B cell (primary cell): Measurements from ENCODE around the gene GTPBP6. TPM values are rescaled to one million over a fixed set of nuclear protein-coding genes. Genes with fewer than 3 reads are reported as not detected.

ENCODE experiments used
- ATAC-seq: fragments of 200-7000 bp; cut with Tn5 transposase; one replicate; pipeline ENCODE4 v1.10.0; 2021; ENCODE audit warnings: low read depth, mild to moderate bottlenecking, moderate number of reproducible peaks, moderate library complexity
- CTCF ChIA-PET: fragments of 350-600 bp; sonication (Branson Sonifier 250); formaldehyde crosslinking; loops from one replicate; lab custom pipeline; 2021; ENCODE audit warnings: antibody characterized with exemption, inconsistent platforms; lab: Charles Lee
- POLR2A ChIA-PET: fragments of 350-600 bp; sonication (Branson Sonifier 250); formaldehyde crosslinking; loops from one replicate; lab custom pipeline; 2021; ENCODE audit warnings: antibody characterized with exemption; lab: Charles Lee
- DNase-seq: peaks from one replicate; pipeline ENCODE4 v3.0.0; 2013
- H2AFZ ChIP-seq: 2 replicates; pipeline ENCODE4 v1.6.1; 2012; ENCODE audit warnings: mild to moderate bottlenecking, low read depth, low read length; ENCODE audit not compliant: insufficient read depth, poor library complexity, severe bottlenecking
- H3K27ac ChIP-seq, 2 donors: 1 replicate in 1 of 2; 2 replicates in 1 of 2; pipeline ENCODE4 v1.5.1; 2012 to 2013; ENCODE audit warnings: low read length in 2 of 2, mild to moderate bottlenecking in 2 of 2, moderate library complexity in 1 of 2
- H3K27me3 ChIP-seq, 4 experiments: fragments of 200-600 bp in 1 of 4; sonication (generic) in 1 of 4; replicated peaks in 1 of 4; 1 replicate in 2 of 4; 2 replicates in 2 of 4; pipeline versions ENCODE4 v1.6.1 to v1.7.0; 2013 to 2016; ENCODE audit warnings: low read length in 3 of 4, mild to moderate bottlenecking in 2 of 4, mixed read lengths in 1 of 4, moderate library complexity in 1 of 4; ENCODE audit not compliant: insufficient read depth in 4 of 4, control insufficient read depth in 3 of 4; ENCODE audit errors: control extremely low read depth in 1 of 4
- H3K36me3 ChIP-seq, 2 experiments: replicated peaks in 1 of 2; 1 replicate in 1 of 2; 2 replicates in 1 of 2; pipeline versions ENCODE4 v1.6.1 to v1.7.1; 2013; ENCODE audit warnings: low read length in 1 of 2; ENCODE audit not compliant: insufficient read depth in 2 of 2, control insufficient read depth in 1 of 2; ENCODE audit errors: control extremely low read depth in 1 of 2, extremely low read depth in 1 of 2
- H3K4me1 ChIP-seq, 2 donors: fragments of 200-600 bp in 1 of 2; sonication (generic) in 1 of 2; 1 replicate in 1 of 2; 2 replicates in 1 of 2; pipeline versions ENCODE4 v1.5.1 to v1.6.1; 2013 to 2017; ENCODE audit warnings: low read length in 2 of 2; ENCODE audit not compliant: control insufficient read depth in 2 of 2, insufficient read depth in 2 of 2
- H3K4me2 ChIP-seq: replicated peaks from 2 replicates; pipeline ENCODE3; 2012; ENCODE audit warnings: mild to moderate bottlenecking, low read depth, low read length; ENCODE audit not compliant: poor library complexity, severe bottlenecking
- H3K4me3 ChIP-seq, 5 experiments: fragments of 200-600 bp in 1 of 5; sonication (generic) in 1 of 5; 1 replicate in 3 of 5; 2 replicates in 2 of 5; pipeline versions ENCODE4 v1.5.1 to v1.7.0; 2011 to 2016; ENCODE audit warnings: low read length in 4 of 5, mild to moderate bottlenecking in 4 of 5, low read depth in 2 of 5, control low read depth in 1 of 5, moderate library complexity in 1 of 5; ENCODE audit not compliant: insufficient read depth in 1 of 5; ENCODE audit errors: control extremely low read depth in 1 of 5, extremely low read depth in 1 of 5
- H3K79me2 ChIP-seq: fragments of 200-600 bp; sonication (generic); one replicate; pipeline ENCODE4 v1.6.0; 2016; ENCODE audit warnings: low read length; ENCODE audit not compliant: control insufficient read depth, insufficient read depth
- H3K9ac ChIP-seq: fragments of 200-600 bp; sonication (generic); 2 replicates; pipeline ENCODE4 v1.6.1; 2017; ENCODE audit warnings: mild to moderate bottlenecking, low read length, moderate library complexity
- H3K9me3 ChIP-seq, 3 donors: one replicate each; pipeline versions ENCODE4 v1.6.1 to v1.7.1; 2013; ENCODE audit warnings: low read length in 2 of 3; ENCODE audit not compliant: control insufficient read depth in 2 of 3, insufficient read depth in 1 of 3; ENCODE audit errors: control extremely low read depth in 1 of 3
- H4K20me1 ChIP-seq: 2 replicates; pipeline ENCODE4 v1.6.0; 2012; ENCODE audit warnings: mild to moderate bottlenecking, low read length; ENCODE audit not compliant: insufficient read depth, control insufficient read depth, poor library complexity, severe bottlenecking
- H3K27ac Mint-ChIP-seq: one replicate; pipeline ENCODE4 v1.8.0; 2021; ENCODE audit warnings: mixed read lengths
- H3K27me3 Mint-ChIP-seq: one replicate; pipeline ENCODE4 v1.8.0; 2021; ENCODE audit warnings: mixed read lengths
- H3K4me1 Mint-ChIP-seq: one replicate; pipeline ENCODE4 v1.8.0; 2021; ENCODE audit warnings: mixed read lengths
- H3K4me3 Mint-ChIP-seq: one replicate; pipeline ENCODE4 v1.8.0; 2021; ENCODE audit warnings: mixed read lengths
- H3K9me3 Mint-ChIP-seq: one replicate; pipeline ENCODE4 v1.8.0; 2022; ENCODE audit warnings: mixed read lengths; ENCODE audit not compliant: insufficient read depth
- CTCF ChIP-seq: fragments of 200-600 bp; IDR thresholded peaks from one replicate; pipeline ENCODE4 v1.8.0; 2022; ENCODE audit warnings: antibody characterized with exemption, mild to moderate bottlenecking
- EZH2 ChIP-seq: IDR thresholded peaks from 2 replicates; pipeline ENCODE4 v1.6.1; 2012; ENCODE audit warnings: borderline replicate concordance, low read depth, mild to moderate bottlenecking, moderate library complexity, low read length; ENCODE audit not compliant: insufficient read depth, poor library complexity, severe bottlenecking
- WGBS: methylation state at CpG from one replicate; pipeline ENCODE4 v1.1.5; 2013; ENCODE audit warnings: missing lambda C conversion rate; ENCODE audit not compliant: insufficient coverage; 5-methylcytosine and 5-hydroxymethylcytosine counted together
- intact Hi-C: fragments of 100-400 bp; cut with micrococcal nuclease; formaldehyde crosslinking; loops from one replicate; pipeline ENCODE4 v1.10.0; 2022
- polyA plus RNA-seq: library from polyadenylated mRNA; depleted of rRNA; stranded (reverse); fragments of >200 nt; gene quantifications from 2 replicates; pipeline ENCODE4 v1.2.3, GENCODE V29; 2012
- total RNA-seq, 2 donors: library from RNA; stranded (reverse); fragments of 120-200 nt in 1 of 2; gene quantifications; 1 replicate in 1 of 2; 2 replicates in 1 of 2; pipeline versions ENCODE4 v1.2.3 to v1.2.4, GENCODE V29; 2013 to 2022

The GTPBP6 gene
- total and polyA plus RNA-seq, 2 donors (not counting 1 experiment from before 2014, with no cell fraction given), result 72.9 to 82.9 TPM

- Histone ChIP-seq H3K4me3 (peak overlapping the region in 4 of 5 experiments; percentile 43 to 98 (median 74)), H3K9ac (peak overlapping the region; percentile 85), H3K4me1 (peaks cover 17 to 46% of the 10 kb centered on the region in 2 donors), H3K4me2 (peak overlapping the region; percentile 94), H4K20me1 (peaks cover 14% of the 10 kb centered on the region), H3K9me3 (peaks cover 0 to 11% (median 0%) of the 10 kb centered on the region in 3 donors), H2AFZ (peak overlapping the region; percentile 80), H3K27ac (no peak overlapping the region), H3K36me3 (peaks cover 0 to 2% of the 10 kb centered on the region in 2 experiments), H3K79me2 (peaks cover 15% of the 10 kb centered on the region), H3K27me3 (peaks cover 0 to 18% (median 0%) of the 10 kb centered on the region in 4 experiments)
- no peaks in the 10 kb centered on the region for H3K9me3 Mint-ChIP-seq
- H3K4me1 Mint-ChIP-seq, result peaks cover 37% of the 10 kb centered on the region
- no peak for TF ChIP-seq CTCF
- no peak for TF ChIP-seq EZH2
- intact Hi-C loops, result no loop called here
- peaks cover 6% of the 10 kb centered on the region for H3K27me3 Mint-ChIP-seq
- ATAC-seq, result no peak
- ChIA-PET POLR2A (no interaction called here), CTCF (no interaction called here)
- DNase-seq, result peak; percentile 50
- WGBS, result 8% methylated on average over 17 of the region's 24 CpGs
- H3K27ac Mint-ChIP-seq, result peak overlapping the region; percentile 64
- H3K4me3 Mint-ChIP-seq, result peak overlapping the region; percentile 78
Measured at GRCh38 chrX:320126-320783, 1.7 kb upstream of the GTPBP6 start.

GRCh38 chrX:319579-320125 is 1.1 kb upstream of the GTPBP6 start:
- peaks cover 35% of the 10 kb centered on the region for H3K4me1 Mint-ChIP-seq
- peaks cover 0 to 15% (median 0%) of the 10 kb centered on the region in 3 donors for H3K9me3 ChIP-seq

More at GRCh38 chrX:319579-320125, 1.1 kb upstream of the GTPBP6 start:
- no peak for TF ChIP-seq EZH2
- TF ChIP-seq CTCF, result no peak
- H3K9me3 Mint-ChIP-seq, result no peaks in the 10 kb centered on the region
- Histone ChIP-seq H3K4me3 (peak overlapping the region in 4 of 5 experiments; percentile 62 to 98 (median 82)), H3K27me3 (peaks cover 0 to 18% (median 0%) of the 10 kb centered on the region in 4 experiments), H3K9ac (peak overlapping the region; percentile 85), H3K79me2 (peaks cover 18% of the 10 kb centered on the region), H3K4me2 (peak overlapping the region; percentile 94), H3K27ac (peak overlapping the region; percentile 72 to 96), H2AFZ (peak overlapping the region; percentile 80), H4K20me1 (peaks cover 14% of the 10 kb centered on the region), H3K36me3 (peaks cover 0 to 8% of the 10 kb centered on the region in 2 experiments), H3K4me1 (peaks cover 17 to 45% of the 10 kb centered on the region in 2 donors)
- H3K27ac Mint-ChIP-seq, result peak overlapping the region; percentile 64
- WGBS, result 0% methylated on average over 41 of the region's 41 CpGs
- POLR2A ChIA-PET, result no interaction called here
- CTCF ChIA-PET, result no interaction called here
- DNase-seq (no peak), ATAC-seq (no peak)
- H3K27me3 Mint-ChIP-seq, result peaks cover 4% of the 10 kb centered on the region
- intact Hi-C loops, result loop anchor here (2.0 to 5.0 kb wide), 2 partner anchors 37 to 1273 kb away; partner anchors contain the start of gene AKAP17A
- peak overlapping the region; percentile 78 for H3K4me3 Mint-ChIP-seq
